Measurements from ENCODE around the gene KIF18B.

- TF ChIP-seq CTCF (IDR thresholded peaks at IDR 0.05) (no peak), POLR2A (IDR thresholded peaks at IDR 0.05) (no peak)
These were observed 59.3 kb downstream of the KIF18B start for GRCh38 chr17:44887971-44888954.

Measured in right lobe of liver (tissue), 4 donors.